ENCODE data around the gene CFAP299. TPM values are rescaled to one million over a fixed set of nuclear protein-coding genes. Genes with fewer than 3 reads are reported as not detected.

CFAP299 gene
- total RNA-seq, 1 donor from 2014 or later, result 0.93 TPM

DNA sequence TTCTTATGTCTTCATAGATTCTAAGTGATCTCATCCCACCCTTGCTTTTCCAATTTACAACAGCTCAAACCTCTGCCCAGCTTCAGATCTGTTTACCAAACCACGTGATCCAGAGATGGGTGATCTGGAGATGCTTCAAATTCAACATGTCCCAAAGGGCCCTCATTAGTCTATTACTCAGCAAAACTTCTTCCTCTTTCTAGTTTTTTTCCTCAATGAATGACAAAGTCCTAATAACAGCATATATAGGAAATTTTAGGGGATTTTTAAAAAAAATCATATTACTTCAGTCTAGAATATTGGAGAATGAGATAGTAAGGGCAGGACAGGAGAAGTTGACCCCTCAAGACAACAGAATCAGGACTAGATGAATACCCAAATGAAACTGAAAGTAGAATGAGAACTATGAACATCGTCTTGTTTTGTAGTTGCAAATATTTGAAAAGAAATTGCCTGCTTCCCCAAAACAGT is 127.1 kb downstream of the CFAP299 start:
- peaks cover 8% of the 10 kb centered on the region for H3K4me1 Mint-ChIP-seq (ENCODE audit: low read depth)

DNA sequence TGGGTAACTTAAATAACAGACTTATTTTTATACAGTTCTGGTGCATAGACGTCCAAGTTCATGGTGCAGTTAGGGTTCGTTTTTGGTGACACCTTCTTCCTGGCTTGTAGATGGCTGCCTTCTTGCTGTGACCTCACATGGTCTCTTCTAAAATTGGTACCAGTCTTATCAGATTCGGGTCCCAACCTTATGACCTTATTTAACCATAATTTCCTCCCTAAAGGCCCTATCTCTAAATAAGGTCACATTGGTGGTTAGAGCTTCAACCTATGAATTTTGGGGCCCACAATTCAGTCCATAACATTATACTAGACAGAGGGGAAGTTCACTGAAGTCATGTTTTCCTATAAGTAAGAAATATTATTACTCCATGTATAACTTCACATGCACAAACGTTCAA is 128.0 kb downstream of the CFAP299 start:
- Mint-ChIP-seq H3K27ac (no peak overlapping the region), H3K27me3 (peaks cover 8% of the 10 kb centered on the region), H3K4me1 (ENCODE audit: low read depth) (peaks cover 8% of the 10 kb centered on the region), H3K9me3 (ENCODE audit: low read depth) (no peaks in the 10 kb centered on the region), H3K4me3 (ENCODE audit: low read depth) (no peak overlapping the region), H3K36me3 (ENCODE audit: insufficient read depth) (no peaks in the 10 kb centered on the region)
- no peak for DNase-seq (ENCODE audit: low spot score, unreplicated experiment)
- TF ChIP-seq, protein P1, sequence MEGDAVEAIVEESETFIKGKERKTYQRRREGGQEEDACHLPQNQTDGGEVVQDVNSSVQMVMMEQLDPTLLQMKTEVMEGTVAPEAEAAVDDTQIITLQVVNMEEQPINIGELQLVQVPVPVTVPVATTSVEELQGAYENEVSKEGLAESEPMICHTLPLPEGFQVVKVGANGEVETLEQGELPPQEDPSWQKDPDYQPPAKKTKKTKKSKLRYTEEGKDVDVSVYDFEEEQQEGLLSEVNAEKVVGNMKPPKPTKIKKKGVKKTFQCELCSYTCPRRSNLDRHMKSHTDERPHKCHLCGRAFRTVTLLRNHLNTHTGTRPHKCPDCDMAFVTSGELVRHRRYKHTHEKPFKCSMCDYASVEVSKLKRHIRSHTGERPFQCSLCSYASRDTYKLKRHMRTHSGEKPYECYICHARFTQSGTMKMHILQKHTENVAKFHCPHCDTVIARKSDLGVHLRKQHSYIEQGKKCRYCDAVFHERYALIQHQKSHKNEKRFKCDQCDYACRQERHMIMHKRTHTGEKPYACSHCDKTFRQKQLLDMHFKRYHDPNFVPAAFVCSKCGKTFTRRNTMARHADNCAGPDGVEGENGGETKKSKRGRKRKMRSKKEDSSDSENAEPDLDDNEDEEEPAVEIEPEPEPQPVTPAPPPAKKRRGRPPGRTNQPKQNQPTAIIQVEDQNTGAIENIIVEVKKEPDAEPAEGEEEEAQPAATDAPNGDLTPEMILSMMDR (IDR thresholded peaks at IDR 0.05; ENCODE audit: unreplicated experiment), result no peak

More for the DNA sequence above, 127.1 kb downstream of the CFAP299 start:
- H3K36me3 Mint-ChIP-seq (ENCODE audit: insufficient read depth), result no peaks in the 10 kb centered on the region
- H3K27ac Mint-ChIP-seq, result no peak overlapping the region
- H3K9me3 Mint-ChIP-seq (ENCODE audit: low read depth), result no peaks in the 10 kb centered on the region
- TF ChIP-seq, protein P1 (IDR thresholded peaks at IDR 0.05; ENCODE audit: unreplicated experiment), result no peak
- H3K4me3 Mint-ChIP-seq (ENCODE audit: low read depth), result no peak overlapping the region
- DNase-seq (ENCODE audit: low spot score, unreplicated experiment), result no peak
- H3K27me3 Mint-ChIP-seq, result peaks cover 8% of the 10 kb centered on the region

DNA sequence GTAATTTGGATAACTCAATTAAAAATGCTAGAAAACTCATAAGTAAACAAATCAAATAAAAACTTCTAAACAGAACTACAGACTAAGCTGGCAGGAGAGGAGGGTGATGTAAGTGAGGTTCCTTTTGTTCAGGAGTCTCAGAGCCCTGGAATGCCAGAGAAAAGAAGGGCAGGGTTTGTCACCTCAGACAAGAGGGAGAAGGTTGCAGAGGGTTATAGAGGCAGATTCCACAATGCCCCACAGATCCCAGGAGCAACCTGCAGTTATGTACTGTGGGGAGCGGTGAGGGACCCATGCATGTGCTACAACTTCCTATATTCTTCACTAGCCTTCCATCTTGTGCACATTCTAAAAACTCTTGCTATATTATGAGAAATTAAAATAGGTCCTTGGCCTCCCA is 129.7 kb downstream of the CFAP299 start:
- TF ChIP-seq, protein P1 (IDR thresholded peaks at IDR 0.05; ENCODE audit: unreplicated experiment), result no peak
- no peak overlapping the region for H3K27ac Mint-ChIP-seq
- H3K27me3 Mint-ChIP-seq, result peaks cover 8% of the 10 kb centered on the region
- H3K4me3 Mint-ChIP-seq (ENCODE audit: low read depth), result no peak overlapping the region
- H3K4me1 Mint-ChIP-seq (ENCODE audit: low read depth), result peaks cover 8% of the 10 kb centered on the region
- no peaks in the 10 kb centered on the region for H3K36me3 Mint-ChIP-seq (ENCODE audit: insufficient read depth)
- no peak for DNase-seq (ENCODE audit: low spot score, unreplicated experiment)
- no peaks in the 10 kb centered on the region for H3K9me3 Mint-ChIP-seq (ENCODE audit: low read depth)

DNA sequence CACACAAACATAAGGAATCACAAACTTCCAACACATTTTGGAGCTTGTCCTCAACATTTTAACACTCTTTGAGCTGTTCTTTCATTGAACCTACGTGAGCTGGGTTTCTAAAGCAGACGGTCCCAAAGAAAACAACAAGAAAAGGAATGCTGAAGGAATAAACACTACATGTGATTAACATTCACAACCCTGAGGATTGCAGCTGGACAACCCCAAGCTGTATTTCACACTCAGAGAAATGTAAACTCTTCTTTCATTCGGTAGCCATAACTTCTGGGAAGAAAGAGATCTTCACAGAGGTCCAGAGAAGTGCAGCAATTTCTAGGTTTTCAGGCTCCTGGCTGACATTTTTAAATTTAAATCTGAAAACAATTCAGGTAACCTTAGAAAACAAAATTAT is 130.2 kb downstream of the CFAP299 start:
- DNase-seq (ENCODE audit: low spot score, unreplicated experiment), result no peak
- Mint-ChIP-seq H3K4me1 (ENCODE audit: low read depth) (peaks cover 11% of the 10 kb centered on the region), H3K36me3 (ENCODE audit: insufficient read depth) (no peaks in the 10 kb centered on the region), H3K27ac (no peak overlapping the region), H3K27me3 (peaks cover 8% of the 10 kb centered on the region), H3K4me3 (ENCODE audit: low read depth) (no peak overlapping the region), H3K9me3 (ENCODE audit: low read depth) (no peaks in the 10 kb centered on the region)
- TF ChIP-seq, protein P1 (IDR thresholded peaks at IDR 0.05; ENCODE audit: unreplicated experiment), result no peak

DNA sequence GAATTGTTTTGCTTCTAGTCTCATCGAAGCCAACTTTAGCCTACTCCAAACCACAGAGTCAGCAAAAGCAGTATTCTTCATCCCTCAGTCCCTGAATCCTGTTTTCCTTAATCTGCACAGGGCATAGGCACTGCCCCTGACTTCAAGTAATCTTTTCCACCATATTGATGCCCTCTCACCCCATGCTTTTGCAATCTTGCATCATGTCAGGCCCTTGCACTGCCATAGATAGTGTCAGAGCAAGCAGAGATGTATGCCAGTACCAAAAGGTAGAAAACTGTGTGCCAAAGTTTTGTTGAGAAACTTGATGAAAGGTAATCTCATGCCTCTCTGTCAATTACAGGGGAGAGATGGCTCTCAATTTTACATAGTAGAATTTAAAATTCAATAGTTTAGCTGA is 131.1 kb downstream of the CFAP299 start:
- peak overlapping the region; percentile 28 for H3K27ac Mint-ChIP-seq
- peaks cover 8% of the 10 kb centered on the region for H3K27me3 Mint-ChIP-seq
- DNase-seq (ENCODE audit: low spot score, unreplicated experiment), result no peak
- H3K36me3 Mint-ChIP-seq (ENCODE audit: insufficient read depth), result no peaks in the 10 kb centered on the region
- H3K9me3 Mint-ChIP-seq (ENCODE audit: low read depth), result no peaks in the 10 kb centered on the region
- no peak overlapping the region for H3K4me3 Mint-ChIP-seq (ENCODE audit: low read depth)
- H3K4me1 Mint-ChIP-seq (ENCODE audit: low read depth), result peaks cover 12% of the 10 kb centered on the region
- TF ChIP-seq, protein P1 (IDR thresholded peaks at IDR 0.05; ENCODE audit: unreplicated experiment), result no peak
